Measurements from ENCODE around the gene SHC2.

The SHC2 gene

DNA sequence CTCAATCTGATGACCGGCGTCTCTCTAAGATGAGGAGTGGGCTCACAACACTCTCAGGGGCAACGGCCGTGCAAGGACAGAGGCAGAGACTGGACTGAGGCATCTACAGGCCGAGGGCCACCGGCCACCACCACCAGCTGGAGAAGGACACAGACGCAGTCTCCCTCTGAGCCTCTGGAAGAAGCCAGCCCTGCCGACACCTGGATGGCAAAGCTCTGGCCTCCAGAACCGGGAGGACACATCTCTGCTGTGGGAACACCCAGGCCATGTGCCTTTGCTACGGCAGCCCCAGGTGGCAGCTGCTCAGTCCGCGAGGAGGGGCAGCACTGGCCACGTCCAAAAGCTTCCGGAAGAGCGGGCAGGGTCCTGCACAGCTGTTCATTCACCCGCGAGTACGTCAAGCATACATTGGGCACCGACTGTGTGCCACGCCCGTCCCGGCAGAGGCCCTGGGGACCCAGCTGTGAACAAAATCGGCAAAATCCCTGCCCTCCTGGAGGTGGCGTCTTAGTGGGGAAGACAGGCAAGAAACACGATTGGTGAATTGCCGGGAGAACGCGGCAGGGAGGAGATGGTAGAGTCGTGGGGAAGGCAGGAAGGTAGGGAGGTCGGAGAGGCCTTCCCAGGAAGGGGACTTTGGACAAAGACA is 69.0 kb downstream of the SHC2 start:
- H3K4me3 ChIP-seq (replicated peaks; ENCODE audit: low read depth, low read length) = no peak overlapping the region
- no peak for TF ChIP-seq CTCF (IDR thresholded peaks at IDR 0.05; ENCODE audit: low read length, missing control alignments)
- DNase-seq (ENCODE audit: low read depth) = no peak

DNA sequence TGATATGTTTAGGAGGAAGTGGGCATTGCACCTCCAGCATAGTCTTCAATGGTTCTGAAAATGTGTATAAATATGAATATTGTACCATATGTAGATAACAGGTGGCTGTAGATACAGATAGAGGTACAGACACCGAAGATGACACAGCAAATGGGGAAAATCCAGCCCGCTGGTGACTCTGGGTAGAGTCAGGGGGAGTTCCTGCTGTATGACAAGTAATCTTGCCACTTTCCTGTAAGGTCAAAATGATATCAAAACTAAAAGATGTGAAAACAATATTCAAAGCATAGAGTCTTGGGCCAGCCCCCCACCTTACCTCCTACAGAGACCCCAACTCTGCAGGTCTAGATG is 69.7 kb downstream of the SHC2 start:
- no peak overlapping the region for H3K4me3 ChIP-seq (replicated peaks; ENCODE audit: low read depth, low read length)
- no peak for DNase-seq (ENCODE audit: low read depth)
- TF ChIP-seq CTCF (IDR thresholded peaks at IDR 0.05; ENCODE audit: low read length, missing control alignments) = no peak

DNA sequence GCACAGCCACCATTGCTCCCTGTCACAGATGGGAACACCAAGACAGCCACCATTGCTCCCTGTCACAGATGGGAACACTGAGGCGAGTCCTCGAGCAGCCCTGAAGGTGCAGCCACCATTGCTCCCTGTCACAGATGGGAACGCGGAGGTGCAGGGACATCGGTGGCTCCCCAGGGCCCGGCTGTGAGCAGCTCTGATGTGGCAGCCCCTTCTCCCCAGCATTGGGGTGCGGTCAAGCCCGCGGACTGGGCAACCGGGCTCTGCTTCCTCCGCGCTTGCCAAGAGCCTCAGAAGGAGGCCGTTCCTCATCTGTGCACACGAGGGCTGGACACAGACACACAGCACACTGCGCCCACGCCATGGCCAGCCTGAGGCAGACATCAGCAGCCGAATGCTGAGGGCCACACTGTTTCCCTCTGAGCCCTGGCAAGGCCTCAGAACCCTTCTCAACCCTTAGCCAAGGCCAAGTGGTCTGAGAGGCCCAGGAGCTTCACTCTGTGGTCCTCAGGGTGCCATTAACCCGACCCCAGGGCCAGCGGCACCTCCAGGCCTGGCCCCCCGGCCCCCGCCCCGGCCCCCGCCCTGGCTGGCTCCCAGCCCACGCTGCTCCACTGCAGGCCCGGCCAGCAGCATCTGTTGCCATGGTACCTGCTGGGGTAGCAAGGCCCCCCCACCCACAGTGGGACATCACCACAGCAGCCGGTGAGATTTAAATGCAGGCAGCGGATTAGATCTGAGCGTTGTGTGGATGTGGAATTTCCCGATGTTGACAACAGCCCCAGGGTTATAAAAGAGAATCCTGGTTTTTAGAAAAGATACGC is 70.2 kb downstream of the SHC2 start:
- no peak for TF ChIP-seq CTCF (IDR thresholded peaks at IDR 0.05; ENCODE audit: low read length, missing control alignments)
- H3K4me3 ChIP-seq (replicated peaks; ENCODE audit: low read depth, low read length) = no peak overlapping the region
- no peak for DNase-seq (ENCODE audit: low read depth)

GRCh38 chr19:389935-390289 is 70.9 kb downstream of the SHC2 start:
- TF ChIP-seq CTCF (IDR thresholded peaks at IDR 0.05; ENCODE audit: low read length, missing control alignments) = no peak
- no peak for DNase-seq (ENCODE audit: low read depth)

DNA sequence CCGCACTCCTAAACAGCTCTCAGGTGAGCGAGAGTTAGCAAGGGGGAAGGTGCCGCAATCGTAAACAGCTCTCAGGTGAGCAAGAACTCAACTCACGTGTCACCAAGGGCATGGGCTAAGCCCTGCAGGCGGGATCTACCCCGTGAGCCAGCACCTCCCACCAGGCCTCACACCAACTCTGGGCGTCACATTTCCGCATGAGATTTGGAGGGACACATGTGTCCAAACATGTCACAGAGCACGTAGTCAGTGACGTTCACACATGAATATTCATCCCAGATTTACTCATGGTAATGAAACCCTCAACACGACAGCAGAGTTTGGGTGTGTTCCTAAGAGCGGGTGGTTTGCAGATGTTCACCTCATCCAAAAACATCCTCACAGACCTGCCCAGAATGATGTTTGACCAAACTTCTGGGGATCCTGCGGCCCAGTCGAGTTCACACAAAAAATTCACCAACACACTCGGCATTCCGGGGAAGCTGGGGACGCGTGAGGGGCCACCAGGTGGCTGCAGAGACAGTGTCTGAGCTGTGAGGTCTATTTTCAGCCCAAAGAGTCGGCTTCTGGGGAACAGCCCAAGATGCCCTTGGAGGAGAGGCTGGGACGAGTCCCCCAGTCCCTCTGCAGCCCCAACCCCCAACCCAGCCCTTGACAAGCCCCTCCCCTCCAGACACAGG is 71.4 kb downstream of the SHC2 start:
- no peak for TF ChIP-seq CTCF (IDR thresholded peaks at IDR 0.05; ENCODE audit: low read length, missing control alignments)
- no peak for DNase-seq (ENCODE audit: low read depth)
- no peak overlapping the region for H3K4me3 ChIP-seq (replicated peaks; ENCODE audit: low read depth, low read length)

More at GRCh38 chr19:389935-390289, 70.9 kb downstream of the SHC2 start:
- H3K4me3 ChIP-seq (replicated peaks; ENCODE audit: low read depth, low read length) = no peak overlapping the region

- no peak for DNase-seq (ENCODE audit: low read depth)
- no peak for TF ChIP-seq CTCF (IDR thresholded peaks at IDR 0.05; ENCODE audit: low read length, missing control alignments)
- no peak overlapping the region for H3K4me3 ChIP-seq (replicated peaks; ENCODE audit: low read depth, low read length)
These were observed 72.1 kb downstream of the SHC2 start for GRCh38 chr19:388691-389090.

All from fibroblast of pulmonary artery (primary cell).